ENCODE data around the gene ZFP36L2.

GRCh38 chr2:43191947-43192516 lies 34.4 kb downstream of the ZFP36L2 start:
- TF ChIP-seq, protein P1, sequence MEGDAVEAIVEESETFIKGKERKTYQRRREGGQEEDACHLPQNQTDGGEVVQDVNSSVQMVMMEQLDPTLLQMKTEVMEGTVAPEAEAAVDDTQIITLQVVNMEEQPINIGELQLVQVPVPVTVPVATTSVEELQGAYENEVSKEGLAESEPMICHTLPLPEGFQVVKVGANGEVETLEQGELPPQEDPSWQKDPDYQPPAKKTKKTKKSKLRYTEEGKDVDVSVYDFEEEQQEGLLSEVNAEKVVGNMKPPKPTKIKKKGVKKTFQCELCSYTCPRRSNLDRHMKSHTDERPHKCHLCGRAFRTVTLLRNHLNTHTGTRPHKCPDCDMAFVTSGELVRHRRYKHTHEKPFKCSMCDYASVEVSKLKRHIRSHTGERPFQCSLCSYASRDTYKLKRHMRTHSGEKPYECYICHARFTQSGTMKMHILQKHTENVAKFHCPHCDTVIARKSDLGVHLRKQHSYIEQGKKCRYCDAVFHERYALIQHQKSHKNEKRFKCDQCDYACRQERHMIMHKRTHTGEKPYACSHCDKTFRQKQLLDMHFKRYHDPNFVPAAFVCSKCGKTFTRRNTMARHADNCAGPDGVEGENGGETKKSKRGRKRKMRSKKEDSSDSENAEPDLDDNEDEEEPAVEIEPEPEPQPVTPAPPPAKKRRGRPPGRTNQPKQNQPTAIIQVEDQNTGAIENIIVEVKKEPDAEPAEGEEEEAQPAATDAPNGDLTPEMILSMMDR (IDR thresholded peaks at IDR 0.05): no peak
- no peak for TF ChIP-seq POLR2A (IDR thresholded peaks at IDR 0.05)
